ENCODE measurements around the gene AGRN. TPM values are rescaled to one million over a fixed set of nuclear protein-coding genes. Genes with fewer than 3 reads are reported as not detected.

Gene AGRN
- total RNA-seq, 1 donor from 2014 or later = 203 TPM

DNA sequence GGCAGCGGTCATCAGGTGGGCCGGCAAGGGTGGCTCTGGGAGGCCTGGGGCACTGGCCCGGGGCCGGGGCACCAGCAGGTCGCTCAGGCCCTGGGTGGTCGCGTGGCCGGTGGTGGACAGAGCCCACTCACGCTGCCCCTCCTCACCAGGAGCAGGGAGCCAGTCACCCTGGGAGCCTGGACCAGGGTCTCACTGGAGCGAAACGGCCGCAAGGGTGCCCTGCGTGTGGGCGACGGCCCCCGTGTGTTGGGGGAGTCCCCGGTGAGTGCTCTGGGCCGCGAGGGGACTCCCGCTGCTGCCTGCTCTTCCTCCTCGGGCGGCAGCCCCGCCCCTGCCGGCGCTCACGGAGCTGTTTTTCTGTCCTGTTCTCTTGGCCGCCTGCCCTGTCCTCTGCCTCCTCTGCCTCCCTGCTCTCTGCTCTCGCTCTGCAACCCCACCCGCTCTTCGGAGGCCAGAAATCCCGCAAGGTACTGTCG is 30.7 kb downstream of the AGRN start:
- Mint-ChIP-seq H3K4me1 (peaks cover 16% of the 10 kb centered on the region), H3K9me3 (peaks cover 3% of the 10 kb centered on the region), H3K4me3 (no peak overlapping the region), H3K27me3 (ENCODE audit: low read depth) (no peaks in the 10 kb centered on the region), H3K27ac (ENCODE audit: unreplicated experiment) (no peak overlapping the region), H3K36me3 (ENCODE audit: low read depth) (peaks cover 11% of the 10 kb centered on the region)
- DNase-seq (ENCODE audit: low read depth, low spot score) = no peak
- TF ChIP-seq, protein P1, sequence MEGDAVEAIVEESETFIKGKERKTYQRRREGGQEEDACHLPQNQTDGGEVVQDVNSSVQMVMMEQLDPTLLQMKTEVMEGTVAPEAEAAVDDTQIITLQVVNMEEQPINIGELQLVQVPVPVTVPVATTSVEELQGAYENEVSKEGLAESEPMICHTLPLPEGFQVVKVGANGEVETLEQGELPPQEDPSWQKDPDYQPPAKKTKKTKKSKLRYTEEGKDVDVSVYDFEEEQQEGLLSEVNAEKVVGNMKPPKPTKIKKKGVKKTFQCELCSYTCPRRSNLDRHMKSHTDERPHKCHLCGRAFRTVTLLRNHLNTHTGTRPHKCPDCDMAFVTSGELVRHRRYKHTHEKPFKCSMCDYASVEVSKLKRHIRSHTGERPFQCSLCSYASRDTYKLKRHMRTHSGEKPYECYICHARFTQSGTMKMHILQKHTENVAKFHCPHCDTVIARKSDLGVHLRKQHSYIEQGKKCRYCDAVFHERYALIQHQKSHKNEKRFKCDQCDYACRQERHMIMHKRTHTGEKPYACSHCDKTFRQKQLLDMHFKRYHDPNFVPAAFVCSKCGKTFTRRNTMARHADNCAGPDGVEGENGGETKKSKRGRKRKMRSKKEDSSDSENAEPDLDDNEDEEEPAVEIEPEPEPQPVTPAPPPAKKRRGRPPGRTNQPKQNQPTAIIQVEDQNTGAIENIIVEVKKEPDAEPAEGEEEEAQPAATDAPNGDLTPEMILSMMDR (conservative IDR thresholded peaks at IDR 0.05) = no peak

DNA sequence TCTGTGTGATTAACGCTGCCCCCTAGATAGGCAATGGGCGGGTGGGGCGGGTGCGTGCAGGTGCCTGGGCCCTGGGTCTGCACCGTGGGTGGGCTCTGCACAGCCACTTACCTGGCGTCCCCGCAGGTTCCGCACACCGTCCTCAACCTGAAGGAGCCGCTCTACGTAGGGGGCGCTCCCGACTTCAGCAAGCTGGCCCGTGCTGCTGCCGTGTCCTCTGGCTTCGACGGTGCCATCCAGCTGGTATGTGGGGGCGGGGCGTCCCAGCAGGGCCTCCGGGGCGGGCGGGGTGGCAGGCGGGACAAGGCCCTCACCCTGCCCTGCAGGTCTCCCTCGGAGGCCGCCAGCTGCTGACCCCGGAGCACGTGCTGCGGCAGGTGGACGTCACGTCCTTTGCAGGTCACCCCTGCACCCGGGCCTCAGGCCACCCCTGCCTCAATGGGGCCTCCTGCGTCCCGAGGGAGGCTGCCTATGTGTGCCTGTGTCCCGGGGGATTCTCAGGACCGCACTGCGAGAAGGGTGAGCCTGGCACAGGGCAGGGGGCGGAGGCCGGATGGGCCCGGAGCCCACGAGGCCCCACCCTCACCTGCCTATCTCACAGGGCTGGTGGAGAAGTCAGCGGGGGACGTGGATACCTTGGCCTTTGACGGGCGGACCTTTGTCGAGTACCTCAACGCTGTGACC is 31.3 kb downstream of the AGRN start:
- no peak overlapping the region for H3K4me3 Mint-ChIP-seq
- peaks cover 3% of the 10 kb centered on the region for H3K9me3 Mint-ChIP-seq
- no peak for DNase-seq (ENCODE audit: low read depth, low spot score)
- H3K27ac Mint-ChIP-seq (ENCODE audit: unreplicated experiment) = no peak overlapping the region
- peaks cover 11% of the 10 kb centered on the region for H3K36me3 Mint-ChIP-seq (ENCODE audit: low read depth)
- no peaks in the 10 kb centered on the region for H3K27me3 Mint-ChIP-seq (ENCODE audit: low read depth)
- H3K4me1 Mint-ChIP-seq = peaks cover 21% of the 10 kb centered on the region
- TF ChIP-seq, protein P1 (conservative IDR thresholded peaks at IDR 0.05) = no peak

DNA sequence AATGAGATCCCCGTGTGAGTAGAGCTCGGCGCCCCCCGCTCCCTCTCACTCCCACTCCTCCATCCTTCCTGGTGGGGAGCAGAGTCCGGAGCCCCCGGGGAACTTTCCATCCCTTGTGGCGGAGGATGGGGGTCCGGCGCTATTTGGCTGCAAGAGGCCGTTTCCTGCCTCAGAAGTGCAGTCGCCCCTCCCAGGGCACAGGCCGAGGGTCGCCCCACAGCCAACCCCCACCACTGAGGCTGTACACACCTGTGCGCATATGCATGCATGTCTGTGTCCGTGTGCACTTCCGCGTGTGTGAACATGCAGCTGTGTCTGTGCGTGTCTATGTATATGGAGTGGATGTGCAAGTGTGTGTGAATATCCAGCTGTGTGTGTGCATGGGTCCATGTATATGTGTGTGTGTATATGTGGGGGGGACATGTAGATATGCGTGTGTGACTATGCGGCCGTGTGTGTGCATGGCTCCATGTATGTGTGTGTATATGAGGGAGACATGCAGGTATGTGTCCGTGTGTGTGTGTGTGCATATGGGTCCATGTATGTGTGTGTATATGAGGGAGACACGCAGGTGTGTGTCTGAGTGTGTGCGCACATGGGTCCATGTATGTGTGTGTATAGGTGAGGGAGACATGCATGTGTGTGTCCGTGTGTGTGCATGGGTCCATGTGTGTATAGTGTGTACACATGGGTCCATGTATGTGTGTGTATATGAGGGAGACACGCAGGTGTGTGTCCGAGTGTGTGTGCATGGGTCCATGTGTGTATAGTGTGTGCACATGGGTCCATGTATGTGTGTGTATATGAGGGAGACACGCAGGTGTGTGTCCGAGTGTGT is 32.3 kb downstream of the AGRN start:
- H3K4me3 Mint-ChIP-seq = peak overlapping the region; percentile 2
- TF ChIP-seq, protein P1 (conservative IDR thresholded peaks at IDR 0.05) = no peak
- H3K27ac Mint-ChIP-seq (ENCODE audit: unreplicated experiment) = no peak overlapping the region
- no peak for DNase-seq (ENCODE audit: low read depth, low spot score)
- peaks cover 11% of the 10 kb centered on the region for H3K36me3 Mint-ChIP-seq (ENCODE audit: low read depth)
- H3K4me1 Mint-ChIP-seq = peaks cover 21% of the 10 kb centered on the region
- H3K9me3 Mint-ChIP-seq = peaks cover 3% of the 10 kb centered on the region
- no peaks in the 10 kb centered on the region for H3K27me3 Mint-ChIP-seq (ENCODE audit: low read depth)

DNA sequence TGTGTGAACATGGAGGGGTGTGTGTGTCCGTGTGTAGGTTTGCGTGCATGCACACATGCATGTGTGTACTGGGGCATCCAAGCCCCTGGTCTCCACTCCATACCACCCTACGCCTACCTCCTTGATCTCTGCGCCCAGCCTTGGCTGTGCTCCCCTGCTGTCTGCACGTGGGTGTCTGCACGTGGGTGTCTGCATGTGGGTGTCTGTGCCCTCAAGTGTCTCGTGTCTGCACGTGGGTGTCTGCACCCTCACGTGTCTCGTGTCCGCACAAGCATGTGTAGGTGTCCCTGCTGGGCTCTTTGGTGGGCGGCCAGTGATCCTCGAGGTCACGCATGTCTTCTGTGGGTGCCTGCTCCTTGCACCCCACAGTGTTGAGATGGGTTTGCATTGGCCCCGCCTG is 33.1 kb downstream of the AGRN start:
- H3K27ac Mint-ChIP-seq (ENCODE audit: unreplicated experiment) = no peak overlapping the region
- peaks cover 5% of the 10 kb centered on the region for H3K27me3 Mint-ChIP-seq (ENCODE audit: low read depth)
- DNase-seq (ENCODE audit: low read depth, low spot score) = no peak
- no peak overlapping the region for H3K4me3 Mint-ChIP-seq
- peaks cover 3% of the 10 kb centered on the region for H3K9me3 Mint-ChIP-seq
- H3K36me3 Mint-ChIP-seq (ENCODE audit: low read depth) = peaks cover 11% of the 10 kb centered on the region
- TF ChIP-seq, protein P1 (conservative IDR thresholded peaks at IDR 0.05) = no peak
- peaks cover 26% of the 10 kb centered on the region for H3K4me1 Mint-ChIP-seq

- Mint-ChIP-seq H3K27me3 (ENCODE audit: low read depth) (peaks cover 11% of the 10 kb centered on the region), H3K9me3 (peaks cover 3% of the 10 kb centered on the region), H3K4me3 (no peak overlapping the region), H3K27ac (ENCODE audit: unreplicated experiment) (no peak overlapping the region), H3K4me1 (peaks cover 33% of the 10 kb centered on the region), H3K36me3 (ENCODE audit: low read depth) (peaks cover 11% of the 10 kb centered on the region)
- TF ChIP-seq, protein P1 (conservative IDR thresholded peaks at IDR 0.05) = no peak
- no peak for DNase-seq (ENCODE audit: low read depth, low spot score)
Observed at GRCh38 chr1:1053682-1054081, 33.8 kb downstream of the AGRN start.

Measured in neural crest cell (in vitro differentiated cells).